ENCODE measurements around the gene MAGI2. TPM values are rescaled to one million over a fixed set of nuclear protein-coding genes. Genes with fewer than 3 reads are reported as not detected.

Gene MAGI2
- polyA plus RNA-seq, 3 donors: 0.03 to 0.11 TPM; not detected in 1

DNA sequence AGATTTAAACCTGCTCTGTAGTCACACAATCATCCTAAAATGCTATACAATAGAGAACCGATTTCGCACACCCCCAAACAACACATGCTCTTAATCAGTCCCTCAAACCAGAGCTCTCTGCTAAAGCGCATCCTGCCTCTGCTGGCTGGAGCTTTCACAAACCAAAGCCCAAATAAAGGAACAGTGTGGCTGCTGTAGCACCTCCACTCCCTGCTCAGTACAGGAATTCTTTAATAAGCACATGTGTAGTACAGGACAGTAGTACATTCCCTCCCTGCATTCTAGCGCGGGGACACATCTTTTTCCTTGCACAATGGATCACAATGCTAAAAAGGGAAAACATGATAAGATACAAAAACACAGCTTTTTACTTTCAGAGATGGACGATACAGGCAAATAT, 684.6 kb downstream of the MAGI2 start:
- no peaks in the 10 kb centered on the region for H3K36me3 ChIP-seq (replicated peaks in 1 of 2; ENCODE audit: control insufficient read depth in 1 of 2, insufficient read depth in 2 of 2, low read length in 2 of 2)
- intact Hi-C loops (cut with micrococcal nuclease): no loop called here
- DNase-seq: no peak
- no peaks in the 10 kb centered on the region for H3K36me3 Mint-ChIP-seq
- no peak overlapping the region for H3K4me2 ChIP-seq (replicated peaks; ENCODE audit: extremely low read depth, low read length, poor library complexity, severe bottlenecking)
- no peaks in the 10 kb centered on the region for H4K20me1 ChIP-seq (ENCODE audit: insufficient read depth, low read length)
- H3K27ac ChIP-seq (ENCODE audit: low read depth in 1 of 2, low read length in 2 of 2): no peak overlapping the region
- peaks cover 0 to 9% of the 10 kb centered on the region in 2 donors for H3K27me3 ChIP-seq (ENCODE audit: control insufficient read depth in 2 of 2, insufficient read depth in 2 of 2, low read length in 2 of 2)
- H3K79me2 ChIP-seq (ENCODE audit: insufficient read depth, low read length): no peaks in the 10 kb centered on the region
- H3K4me3 Mint-ChIP-seq: no peak overlapping the region
- no peaks in the 10 kb centered on the region for H3K4me1 ChIP-seq (ENCODE audit: control insufficient read depth in 1 of 2, insufficient read depth in 2 of 2, low read length in 2 of 2)
- H3K9me3 Mint-ChIP-seq: peaks cover 0 to 3% (median 0%) of the 10 kb centered on the region in 7 donors
- peaks cover 7% of the 10 kb centered on the region in 3 donors for H3K27me3 Mint-ChIP-seq (ENCODE audit: low read depth in 3 of 3)
- TF ChIP-seq, protein P1, sequence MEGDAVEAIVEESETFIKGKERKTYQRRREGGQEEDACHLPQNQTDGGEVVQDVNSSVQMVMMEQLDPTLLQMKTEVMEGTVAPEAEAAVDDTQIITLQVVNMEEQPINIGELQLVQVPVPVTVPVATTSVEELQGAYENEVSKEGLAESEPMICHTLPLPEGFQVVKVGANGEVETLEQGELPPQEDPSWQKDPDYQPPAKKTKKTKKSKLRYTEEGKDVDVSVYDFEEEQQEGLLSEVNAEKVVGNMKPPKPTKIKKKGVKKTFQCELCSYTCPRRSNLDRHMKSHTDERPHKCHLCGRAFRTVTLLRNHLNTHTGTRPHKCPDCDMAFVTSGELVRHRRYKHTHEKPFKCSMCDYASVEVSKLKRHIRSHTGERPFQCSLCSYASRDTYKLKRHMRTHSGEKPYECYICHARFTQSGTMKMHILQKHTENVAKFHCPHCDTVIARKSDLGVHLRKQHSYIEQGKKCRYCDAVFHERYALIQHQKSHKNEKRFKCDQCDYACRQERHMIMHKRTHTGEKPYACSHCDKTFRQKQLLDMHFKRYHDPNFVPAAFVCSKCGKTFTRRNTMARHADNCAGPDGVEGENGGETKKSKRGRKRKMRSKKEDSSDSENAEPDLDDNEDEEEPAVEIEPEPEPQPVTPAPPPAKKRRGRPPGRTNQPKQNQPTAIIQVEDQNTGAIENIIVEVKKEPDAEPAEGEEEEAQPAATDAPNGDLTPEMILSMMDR (IDR thresholded peaks at IDR 0.05): no peak
- no peak overlapping the region for H3K4me3 ChIP-seq (replicated peaks in 1 of 3; ENCODE audit: low read depth in 2 of 3, low read length in 3 of 3)
- H3K9ac ChIP-seq (ENCODE audit: insufficient read depth, low read length, poor library complexity, severe bottlenecking): no peak overlapping the region
- H2AFZ ChIP-seq (ENCODE audit: insufficient read depth, low read depth, low read length, poor library complexity, severe bottlenecking): no peak overlapping the region
- no peaks in the 10 kb centered on the region for H3K9me3 ChIP-seq (replicated peaks in 1 of 2; ENCODE audit: control insufficient read depth in 1 of 2, insufficient read depth in 1 of 2, low read length in 2 of 2)
- H3K4me1 Mint-ChIP-seq: no peaks in the 10 kb centered on the region
- WGBS (ENCODE audit: insufficient coverage): 81% methylated on average over 4 of the region's 6 CpGs
- no peak overlapping the region for H3K27ac Mint-ChIP-seq

DNA sequence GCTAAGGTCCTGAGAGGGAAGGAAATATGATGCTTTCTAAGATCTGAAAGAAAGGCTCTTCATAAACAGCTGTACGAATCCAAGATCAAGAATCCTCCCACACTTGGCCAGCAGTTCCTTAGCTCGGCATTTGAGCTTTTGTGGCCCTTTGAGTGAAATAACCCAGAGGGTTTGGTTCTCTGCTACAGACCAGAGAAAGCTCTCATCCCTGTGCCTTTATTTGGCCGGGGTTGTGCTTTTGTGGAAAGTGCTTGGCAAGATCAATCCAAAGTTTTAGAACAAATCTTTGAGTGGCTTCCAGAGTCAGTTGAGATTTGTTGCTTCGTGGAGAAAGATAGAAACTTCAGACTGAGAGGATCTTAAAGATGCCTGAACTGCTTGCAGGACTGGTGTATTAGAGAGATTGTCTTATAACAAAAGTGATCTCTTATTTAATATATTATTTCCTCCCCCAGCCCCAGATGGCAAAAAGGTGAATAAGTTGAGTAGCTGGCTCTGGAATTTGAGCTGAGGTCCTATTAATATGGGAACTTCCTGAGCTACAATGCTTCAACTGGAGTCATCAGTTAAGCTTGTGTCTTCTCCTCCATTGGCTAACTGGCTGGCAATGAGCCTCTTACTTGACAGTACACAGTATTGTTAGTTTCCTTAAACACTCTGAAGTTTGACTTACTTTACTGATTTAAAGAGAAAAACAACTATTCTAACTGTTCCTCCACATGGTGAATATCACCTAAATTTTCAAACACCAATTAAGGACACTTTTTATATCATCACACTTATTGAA, 687.3 kb downstream of the MAGI2 start:
- peaks cover 0 to 3% (median 0%) of the 10 kb centered on the region in 7 donors for H3K9me3 Mint-ChIP-seq
- H2AFZ ChIP-seq (ENCODE audit: insufficient read depth, low read depth, low read length, poor library complexity, severe bottlenecking): no peak overlapping the region
- 82% methylated on average over 2 of the region's 4 CpGs for WGBS (ENCODE audit: insufficient coverage)
- no peak overlapping the region for H3K4me3 Mint-ChIP-seq
- H3K27me3 ChIP-seq (ENCODE audit: control insufficient read depth in 2 of 2, insufficient read depth in 2 of 2, low read length in 2 of 2): peaks cover 0 to 9% of the 10 kb centered on the region in 2 donors
- H3K36me3 Mint-ChIP-seq: no peaks in the 10 kb centered on the region
- DNase-seq: no peak
- peaks cover 6% of the 10 kb centered on the region in 3 donors for H3K27me3 Mint-ChIP-seq (ENCODE audit: low read depth in 3 of 3)
- no peak overlapping the region for H3K27ac ChIP-seq (ENCODE audit: low read depth in 1 of 2, low read length in 2 of 2)
- no peak overlapping the region for H3K4me3 ChIP-seq (replicated peaks in 1 of 3; ENCODE audit: low read depth in 2 of 3, low read length in 3 of 3)
- H3K4me2 ChIP-seq (replicated peaks; ENCODE audit: extremely low read depth, low read length, poor library complexity, severe bottlenecking): no peak overlapping the region
- TF ChIP-seq, protein P1 (IDR thresholded peaks at IDR 0.05): no peak
- no peak overlapping the region for H3K27ac Mint-ChIP-seq
- intact Hi-C loops (cut with micrococcal nuclease): no loop called here
- H3K9ac ChIP-seq (ENCODE audit: insufficient read depth, low read length, poor library complexity, severe bottlenecking): no peak overlapping the region
- no peaks in the 10 kb centered on the region for H4K20me1 ChIP-seq (ENCODE audit: insufficient read depth, low read length)
- no peaks in the 10 kb centered on the region for H3K79me2 ChIP-seq (ENCODE audit: insufficient read depth, low read length)
- H3K4me1 Mint-ChIP-seq: no peaks in the 10 kb centered on the region
- H3K36me3 ChIP-seq (replicated peaks in 1 of 2; ENCODE audit: control insufficient read depth in 1 of 2, insufficient read depth in 2 of 2, low read length in 2 of 2): no peaks in the 10 kb centered on the region
- no peaks in the 10 kb centered on the region for H3K9me3 ChIP-seq (replicated peaks in 1 of 2; ENCODE audit: control insufficient read depth in 1 of 2, insufficient read depth in 1 of 2, low read length in 2 of 2)
- no peaks in the 10 kb centered on the region for H3K4me1 ChIP-seq (ENCODE audit: control insufficient read depth in 1 of 2, insufficient read depth in 2 of 2, low read length in 2 of 2)

Data from CD14-positive monocyte (primary cell).